Sigmoid colon (tissue), 7 donors: ENCODE data around the gene ARHGEF7. TPM values are rescaled to one million over a fixed set of nuclear protein-coding genes. Genes with fewer than 3 reads are reported as not detected.

Experiments used
- DNase-seq: peaks from one replicate; pipeline ENCODE4 v3.0.0-alpha.2; 2019
- H3K27ac ChIP-seq, 4 donors: fragments of 200-600 bp; sonication (generic); one replicate each; pipeline ENCODE4 v1.5.1; 2016 to 2019; ENCODE audit warnings: mild to moderate bottlenecking in 1 of 4
- H3K27me3 ChIP-seq, 3 donors: fragments of 200-600 bp; sonication (generic); one replicate each; pipeline ENCODE4 v1.5.1; 2019; ENCODE audit warnings: mild to moderate bottlenecking in 1 of 3
- H3K36me3 ChIP-seq, 4 donors: fragments of 200-600 bp; sonication (generic); one replicate each; pipeline ENCODE4 v1.5.1; 2016 to 2019
- H3K4me1 ChIP-seq, 4 donors: fragments of 200-600 bp; sonication (generic); one replicate each; pipeline ENCODE4 v1.5.1; 2017 to 2019
- H3K4me3 ChIP-seq, 4 donors: fragments of 200-600 bp; sonication (generic); one replicate each; pipeline ENCODE4 v1.5.1; 2017 to 2019; ENCODE audit warnings: mild to moderate bottlenecking in 2 of 4, moderate library complexity in 1 of 4
- H3K9me3 ChIP-seq, 4 donors: fragments of 200-600 bp in 3 of 4; sonication (generic) in 3 of 4; one replicate each; pipeline versions ENCODE4 v1.5.1 to v1.6.1; 2013 to 2019
- EP300 ChIP-seq, 4 donors: sonication (generic); formaldehyde crosslinking; IDR thresholded peaks; one replicate each; pipeline ENCODE4 v1.6.1; 2017; ENCODE audit warnings: antibody characterized with exemption in 4 of 4
- POLR2A ChIP-seq, 2 donors: fragments of 450-650 bp; IDR thresholded peaks; one replicate each; pipeline ENCODE4 v1.6.1; 2016; ENCODE audit warnings: antibody characterized with exemption in 2 of 2, mild to moderate bottlenecking in 2 of 2, moderate library complexity in 2 of 2
- POLR2AphosphoS5 ChIP-seq, 4 donors: sonication (generic); formaldehyde crosslinking; IDR thresholded peaks; one replicate each; pipeline ENCODE4 v1.6.1; 2017; ENCODE audit warnings: antibody characterized with exemption in 4 of 4
- WGBS, 2 donors: extraction: QIAGEN DNeasy Blood & Tissue Kit; methylation state at CpG; one replicate each; pipeline ENCODE4 v1.1.7; 2013; 5-methylcytosine and 5-hydroxymethylcytosine counted together
- intact Hi-C: fragments of 100-400 bp; cut with DNase I; formaldehyde crosslinking; loops from one replicate; pipeline ENCODE4 v1.15.1; 2023
- polyA plus RNA-seq, 3 donors: library from polyadenylated mRNA; stranded (reverse); fragments of 200-250 nt; gene quantifications; one replicate each; pipeline ENCODE4 v1.2.3, GENCODE V29; 2013
- total RNA-seq, 4 donors: library from RNA; depleted of rRNA; stranded (reverse); fragments of >200 nt; gene quantifications; one replicate each; pipeline ENCODE4 v1.1.0, GENCODE V29; 2016
- TF ChIP-seq, protein P1 (sequence below), 4 experiments: fragments of 450-650 bp in 3 of 4; fragments of 200-600 bp in 1 of 4; IDR thresholded peaks; one replicate each; pipeline ENCODE4 v1.5.1; 2016 to 2019; ENCODE audit warnings: antibody characterized with exemption in 4 of 4, mild to moderate bottlenecking in 3 of 4, moderate library complexity in 2 of 4
- donor health status: healthy with polysubstance abuse.
- donor health status: Bipolar disorder and iron deficiency.
- donor health status: healthy.

The ARHGEF7 gene
- total and polyA plus RNA-seq, 7 donors = 8.4 to 79.8 (median 41.0) TPM

DNA sequence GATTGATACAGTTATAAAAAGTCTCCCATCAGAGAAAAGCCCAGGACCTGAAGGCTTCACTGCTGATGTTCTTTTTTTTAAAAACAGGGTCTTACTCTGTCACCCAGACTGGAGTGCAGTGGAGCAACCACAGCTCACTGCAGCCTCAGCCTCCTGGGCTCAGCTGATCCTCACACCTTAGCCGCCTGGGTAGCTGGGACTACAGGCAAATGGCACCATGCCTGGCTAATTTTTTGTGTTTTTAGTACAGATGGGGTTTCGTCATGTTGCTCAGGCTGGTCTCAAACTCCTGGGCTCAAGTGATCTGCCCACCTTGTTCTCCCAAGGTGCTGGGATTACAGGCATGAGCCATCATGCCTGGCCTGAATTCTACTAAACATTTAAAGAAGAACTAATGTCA lies 238.4 kb downstream of the ARHGEF7 start:
- Histone ChIP-seq H3K4me3 (no peak overlapping the region), H3K4me1 (no peaks in the 10 kb centered on the region), H3K9me3 (peaks cover 0 to 2% (median 0%) of the 10 kb centered on the region in 4 donors), H3K27me3 (no peaks in the 10 kb centered on the region), H3K27ac (no peak overlapping the region), H3K36me3 (no peaks in the 10 kb centered on the region)
- DNase-seq = no peak
- TF ChIP-seq, protein P1, sequence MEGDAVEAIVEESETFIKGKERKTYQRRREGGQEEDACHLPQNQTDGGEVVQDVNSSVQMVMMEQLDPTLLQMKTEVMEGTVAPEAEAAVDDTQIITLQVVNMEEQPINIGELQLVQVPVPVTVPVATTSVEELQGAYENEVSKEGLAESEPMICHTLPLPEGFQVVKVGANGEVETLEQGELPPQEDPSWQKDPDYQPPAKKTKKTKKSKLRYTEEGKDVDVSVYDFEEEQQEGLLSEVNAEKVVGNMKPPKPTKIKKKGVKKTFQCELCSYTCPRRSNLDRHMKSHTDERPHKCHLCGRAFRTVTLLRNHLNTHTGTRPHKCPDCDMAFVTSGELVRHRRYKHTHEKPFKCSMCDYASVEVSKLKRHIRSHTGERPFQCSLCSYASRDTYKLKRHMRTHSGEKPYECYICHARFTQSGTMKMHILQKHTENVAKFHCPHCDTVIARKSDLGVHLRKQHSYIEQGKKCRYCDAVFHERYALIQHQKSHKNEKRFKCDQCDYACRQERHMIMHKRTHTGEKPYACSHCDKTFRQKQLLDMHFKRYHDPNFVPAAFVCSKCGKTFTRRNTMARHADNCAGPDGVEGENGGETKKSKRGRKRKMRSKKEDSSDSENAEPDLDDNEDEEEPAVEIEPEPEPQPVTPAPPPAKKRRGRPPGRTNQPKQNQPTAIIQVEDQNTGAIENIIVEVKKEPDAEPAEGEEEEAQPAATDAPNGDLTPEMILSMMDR (IDR thresholded peaks at IDR 0.05) = no peak
- TF ChIP-seq POLR2AphosphoS5 (IDR thresholded peaks at IDR 0.05) (no peak), EP300 (IDR thresholded peaks at IDR 0.05) (no peak), POLR2A (IDR thresholded peaks at IDR 0.05) (no peak)
- 88 to 89% methylated on average over 2 of the region's 2 CpGs for WGBS, 2 donors
- intact Hi-C loops = no loop called here

DNA sequence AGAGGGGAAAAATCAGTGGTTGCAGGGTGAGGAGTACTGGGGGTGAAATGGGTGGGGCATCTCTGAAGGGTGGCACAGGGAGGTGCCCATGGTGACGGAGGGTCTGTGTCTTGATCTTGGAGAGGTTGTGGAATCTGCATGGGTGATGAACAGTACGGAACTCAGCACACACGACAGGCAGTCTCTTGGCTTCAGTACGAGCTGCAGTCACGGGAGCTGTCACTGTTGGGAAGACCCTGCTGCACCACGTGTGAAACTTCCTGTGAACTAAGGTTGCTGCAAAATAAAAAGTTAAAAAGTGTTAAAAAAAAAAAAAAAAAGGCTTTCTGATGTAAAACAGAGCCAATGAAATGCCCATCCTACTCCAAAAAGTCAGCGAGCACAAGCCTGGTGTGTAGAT lies 239.7 kb downstream of the ARHGEF7 start:
- Histone ChIP-seq H3K27ac (no peak overlapping the region), H3K27me3 (no peaks in the 10 kb centered on the region), H3K4me1 (no peaks in the 10 kb centered on the region), H3K36me3 (no peaks in the 10 kb centered on the region), H3K4me3 (no peak overlapping the region), H3K9me3 (no peaks in the 10 kb centered on the region)
- 51 to 64% methylated on average over 7 of the region's 7 CpGs for WGBS, 2 donors
- no peak for DNase-seq
- intact Hi-C loops = no loop called here
- no peak for TF ChIP-seq POLR2A (IDR thresholded peaks at IDR 0.05)
- no peak for TF ChIP-seq EP300 (IDR thresholded peaks at IDR 0.05)
- no peak for TF ChIP-seq POLR2AphosphoS5 (IDR thresholded peaks at IDR 0.05)
- TF ChIP-seq, protein P1 (IDR thresholded peaks at IDR 0.05) = no peak

Other genes starting within 250 kb of the ARHGEF7 start
- gene ANKRD10, start 200.2 kb upstream of the ARHGEF7 start, total RNA-seq = 100 to 1,000 TPM; 141 to 179 (median 150) TPM
- 10 to 100 TPM; 41.4 to 73.0 (median 44.9) TPM for gene ANKRD10, start 200.2 kb upstream of the ARHGEF7 start, polyA plus RNA-seq
- gene TEX29, start 205.3 kb downstream of the ARHGEF7 start, total RNA-seq = 1 to 10 TPM in 2 of 4 donors, not detected in 2; 1.5 to 2.1 TPM
- under 1 TPM in 1 of 3 donors, not detected in 2; 0.79 TPM for gene TEX29, start 205.3 kb downstream of the ARHGEF7 start, polyA plus RNA-seq